HL-60 (cell line): ENCODE data around the gene JPH4.

ENCODE experiments used
- DNase-seq, 2 experiments: peaks; one replicate each; pipeline ENCODE4 v3.0.0-alpha.2; 2010 to 2020; ENCODE audit warnings: low read depth in 1 of 2, low spot score in 1 of 2
- H3K27ac ChIP-seq: fragments of 250-450 bp; sonication (Bioruptor Pico); replicated peaks from 2 replicates; pipeline ENCODE4 v1.5.1; 2020; ENCODE audit warnings: mild to moderate bottlenecking, moderate library complexity
- H3K27me3 ChIP-seq: fragments of 250-450 bp; sonication (Bioruptor Pico); 2 replicates; pipeline ENCODE4 v1.5.1; 2021; ENCODE audit warnings: mild to moderate bottlenecking, moderate library complexity; ENCODE audit not compliant: insufficient read depth, poor library complexity, severe bottlenecking
- H3K4me3 ChIP-seq: replicated peaks from 2 replicates; pipeline ENCODE4 v1.5.1; 2011; ENCODE audit warnings: mild to moderate bottlenecking, control low read depth, low read length; ENCODE audit not compliant: insufficient read depth
- GABPA ChIP-seq: IDR thresholded peaks from 2 replicates; pipeline ENCODE4 v1.6.1; 2012; ENCODE audit warnings: low read depth
- POLR2AphosphoS5 ChIP-seq: IDR thresholded peaks from 2 replicates; pipeline ENCODE4 v1.6.1; 2012; ENCODE audit warnings: low read depth
- SPI1 ChIP-seq: IDR thresholded peaks from 2 replicates; pipeline ENCODE4 v1.6.1; 2012; ENCODE audit warnings: low read depth, mild to moderate bottlenecking, borderline replicate concordance
- TF ChIP-seq, protein P1 (sequence below): IDR thresholded peaks from one replicate; pipeline ENCODE4 v1.5.1; 2011; ENCODE audit warnings: low read length, control low read depth, inconsistent platforms; ENCODE audit not compliant: insufficient read depth
- TF ChIP-seq, protein P2 (sequence below): IDR thresholded peaks from 2 replicates; pipeline ENCODE4 v1.6.1; 2012; ENCODE audit warnings: low read depth; ENCODE audit not compliant: insufficient replicate concordance

Gene JPH4

DNA sequence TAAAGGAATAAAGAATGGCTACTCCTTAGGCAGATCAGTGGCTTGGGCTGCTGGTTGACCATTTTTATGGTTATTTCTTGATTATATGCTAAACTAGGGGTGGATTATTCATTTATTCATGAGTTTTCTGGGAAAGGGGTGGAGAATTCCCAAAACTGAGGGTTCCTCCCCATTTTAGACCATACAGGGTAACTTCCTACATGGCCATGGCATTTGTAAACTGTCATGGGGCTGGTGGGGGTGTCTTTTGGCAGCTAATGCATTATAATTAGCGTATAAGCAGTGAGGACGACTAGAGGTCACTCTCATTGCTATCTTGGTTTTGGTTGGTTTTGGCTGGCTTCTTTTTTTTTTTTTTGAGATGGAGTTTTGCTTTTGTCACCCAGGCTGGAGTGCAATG, 25.6 kb upstream of the JPH4 start:
- Histone ChIP-seq H3K27me3 (no peaks in the 10 kb centered on the region), H3K27ac (no peak overlapping the region), H3K4me3 (no peak overlapping the region)
- no peak for DNase-seq
- TF ChIP-seq, protein P1, sequence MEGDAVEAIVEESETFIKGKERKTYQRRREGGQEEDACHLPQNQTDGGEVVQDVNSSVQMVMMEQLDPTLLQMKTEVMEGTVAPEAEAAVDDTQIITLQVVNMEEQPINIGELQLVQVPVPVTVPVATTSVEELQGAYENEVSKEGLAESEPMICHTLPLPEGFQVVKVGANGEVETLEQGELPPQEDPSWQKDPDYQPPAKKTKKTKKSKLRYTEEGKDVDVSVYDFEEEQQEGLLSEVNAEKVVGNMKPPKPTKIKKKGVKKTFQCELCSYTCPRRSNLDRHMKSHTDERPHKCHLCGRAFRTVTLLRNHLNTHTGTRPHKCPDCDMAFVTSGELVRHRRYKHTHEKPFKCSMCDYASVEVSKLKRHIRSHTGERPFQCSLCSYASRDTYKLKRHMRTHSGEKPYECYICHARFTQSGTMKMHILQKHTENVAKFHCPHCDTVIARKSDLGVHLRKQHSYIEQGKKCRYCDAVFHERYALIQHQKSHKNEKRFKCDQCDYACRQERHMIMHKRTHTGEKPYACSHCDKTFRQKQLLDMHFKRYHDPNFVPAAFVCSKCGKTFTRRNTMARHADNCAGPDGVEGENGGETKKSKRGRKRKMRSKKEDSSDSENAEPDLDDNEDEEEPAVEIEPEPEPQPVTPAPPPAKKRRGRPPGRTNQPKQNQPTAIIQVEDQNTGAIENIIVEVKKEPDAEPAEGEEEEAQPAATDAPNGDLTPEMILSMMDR = no peak
- TF ChIP-seq, protein P2, sequence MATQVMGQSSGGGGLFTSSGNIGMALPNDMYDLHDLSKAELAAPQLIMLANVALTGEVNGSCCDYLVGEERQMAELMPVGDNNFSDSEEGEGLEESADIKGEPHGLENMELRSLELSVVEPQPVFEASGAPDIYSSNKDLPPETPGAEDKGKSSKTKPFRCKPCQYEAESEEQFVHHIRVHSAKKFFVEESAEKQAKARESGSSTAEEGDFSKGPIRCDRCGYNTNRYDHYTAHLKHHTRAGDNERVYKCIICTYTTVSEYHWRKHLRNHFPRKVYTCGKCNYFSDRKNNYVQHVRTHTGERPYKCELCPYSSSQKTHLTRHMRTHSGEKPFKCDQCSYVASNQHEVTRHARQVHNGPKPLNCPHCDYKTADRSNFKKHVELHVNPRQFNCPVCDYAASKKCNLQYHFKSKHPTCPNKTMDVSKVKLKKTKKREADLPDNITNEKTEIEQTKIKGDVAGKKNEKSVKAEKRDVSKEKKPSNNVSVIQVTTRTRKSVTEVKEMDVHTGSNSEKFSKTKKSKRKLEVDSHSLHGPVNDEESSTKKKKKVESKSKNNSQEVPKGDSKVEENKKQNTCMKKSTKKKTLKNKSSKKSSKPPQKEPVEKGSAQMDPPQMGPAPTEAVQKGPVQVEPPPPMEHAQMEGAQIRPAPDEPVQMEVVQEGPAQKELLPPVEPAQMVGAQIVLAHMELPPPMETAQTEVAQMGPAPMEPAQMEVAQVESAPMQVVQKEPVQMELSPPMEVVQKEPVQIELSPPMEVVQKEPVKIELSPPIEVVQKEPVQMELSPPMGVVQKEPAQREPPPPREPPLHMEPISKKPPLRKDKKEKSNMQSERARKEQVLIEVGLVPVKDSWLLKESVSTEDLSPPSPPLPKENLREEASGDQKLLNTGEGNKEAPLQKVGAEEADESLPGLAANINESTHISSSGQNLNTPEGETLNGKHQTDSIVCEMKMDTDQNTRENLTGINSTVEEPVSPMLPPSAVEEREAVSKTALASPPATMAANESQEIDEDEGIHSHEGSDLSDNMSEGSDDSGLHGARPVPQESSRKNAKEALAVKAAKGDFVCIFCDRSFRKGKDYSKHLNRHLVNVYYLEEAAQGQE = no peak
- no peak for TF ChIP-seq GABPA
- no peak for TF ChIP-seq SPI1
- no peak for TF ChIP-seq POLR2AphosphoS5

DNA sequence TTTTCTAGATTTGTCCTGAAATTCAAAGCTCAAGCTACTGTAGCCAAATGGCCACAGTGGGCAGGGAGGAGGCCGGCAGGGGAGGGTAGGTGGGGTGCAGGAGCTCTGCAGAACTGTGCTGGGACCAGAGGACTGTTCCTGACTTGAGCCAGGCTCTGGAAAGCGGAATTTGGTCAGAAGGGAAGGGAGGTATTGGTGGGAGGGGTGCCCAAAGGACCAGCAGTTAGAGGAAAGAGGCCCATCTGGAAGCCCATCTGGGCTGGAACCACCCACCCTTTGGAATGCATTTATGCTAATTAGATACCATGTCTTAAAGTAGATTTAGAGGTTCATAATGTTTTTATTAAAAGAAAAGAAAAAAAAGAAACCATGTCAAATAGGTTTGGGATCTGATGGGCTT, 24.5 kb upstream of the JPH4 start:
- TF ChIP-seq GABPA (no peak), SPI1 (no peak)
- no peak for DNase-seq

DNA sequence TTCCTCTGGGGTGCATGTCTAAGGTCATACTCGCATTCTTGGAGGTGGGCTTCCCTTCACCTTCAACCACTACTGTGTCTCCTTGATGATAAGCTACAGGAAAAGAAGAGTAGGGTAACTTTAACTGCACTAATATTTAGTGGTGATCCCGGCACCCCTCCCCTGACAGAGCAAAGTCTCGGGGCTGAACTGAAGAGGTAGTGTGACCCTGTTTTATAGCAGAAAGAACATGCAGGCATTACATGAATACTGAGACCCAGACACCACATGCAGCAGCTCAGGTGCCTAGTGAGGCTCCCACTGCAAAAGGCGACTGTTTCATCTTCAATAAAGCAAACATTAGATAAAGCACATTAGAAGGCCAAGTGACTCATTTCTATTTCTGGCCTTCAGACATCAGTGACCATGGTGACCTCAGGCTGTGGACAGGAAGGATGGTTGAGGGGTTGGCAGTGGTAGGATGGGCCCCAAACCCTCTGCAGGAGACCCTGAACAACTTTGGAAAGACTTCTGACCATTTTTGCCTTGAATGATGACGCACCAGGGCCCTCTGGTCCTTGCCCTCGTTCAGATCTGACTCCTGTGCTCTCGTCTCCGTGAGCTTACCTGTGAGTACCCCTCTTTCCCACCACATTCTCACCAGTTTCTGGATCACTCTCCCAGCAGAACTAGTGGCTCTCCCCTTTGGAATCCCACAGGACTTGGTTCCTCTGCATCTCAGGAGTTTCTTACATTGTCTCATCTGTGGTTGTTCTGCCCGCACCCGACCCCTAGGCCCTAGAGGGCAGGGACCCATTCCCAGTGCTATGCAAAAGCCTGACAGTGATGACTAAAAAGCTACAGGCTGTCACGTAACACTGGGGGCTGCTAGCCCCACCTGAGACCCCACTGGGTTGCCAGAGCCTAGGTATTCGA, 23.8 kb upstream of the JPH4 start:
- Histone ChIP-seq H3K27me3 (no peaks in the 10 kb centered on the region), H3K27ac (no peak overlapping the region), H3K4me3 (no peak overlapping the region)
- TF ChIP-seq, protein P1 = no peak
- no peak for TF ChIP-seq POLR2AphosphoS5
- TF ChIP-seq SPI1 = no peak
- TF ChIP-seq GABPA = no peak
- TF ChIP-seq, protein P2 = no peak
- no peak for DNase-seq

More for the DNA sequence above, 24.5 kb upstream of the JPH4 start:
- H3K27ac ChIP-seq = no peak overlapping the region
- H3K4me3 ChIP-seq = no peak overlapping the region
- H3K27me3 ChIP-seq = no peaks in the 10 kb centered on the region

DNA sequence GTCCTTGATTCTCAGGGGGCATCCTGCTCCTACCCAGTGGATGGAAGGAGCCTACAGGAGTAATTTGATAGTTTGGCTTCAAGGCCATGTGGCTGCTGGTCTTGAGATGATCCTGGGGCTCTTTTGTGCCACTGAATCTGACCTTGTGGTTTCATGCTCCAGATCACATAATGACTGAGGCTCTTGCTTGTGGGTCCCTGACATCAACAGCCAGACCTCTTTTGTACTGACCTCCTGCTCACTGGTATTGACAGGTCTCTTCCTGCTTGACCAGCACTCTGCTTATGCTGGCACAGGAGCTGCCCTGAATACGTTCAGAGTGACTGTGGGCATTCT, 23.2 kb upstream of the JPH4 start:
- TF ChIP-seq, protein P1 = no peak
- no peak for TF ChIP-seq GABPA
- TF ChIP-seq POLR2AphosphoS5 = no peak
- TF ChIP-seq SPI1 = no peak
- TF ChIP-seq, protein P2 = no peak
- no peak overlapping the region for H3K27ac ChIP-seq
- no peak overlapping the region for H3K4me3 ChIP-seq
- H3K27me3 ChIP-seq = no peaks in the 10 kb centered on the region
- DNase-seq = no peak
